ENCODE measurements around the gene EIF4H. TPM values are rescaled to one million over a fixed set of nuclear protein-coding genes. Genes with fewer than 3 reads are reported as not detected.
"Not testable (repeated sequence)": the region's sequence is repeated elsewhere in the genome, so short reads cannot be mapped to it uniquely, and the experiment has no call there.

Gene EIF4H
- polyA plus RNA-seq, 1 donor, result 208 TPM

- no peak for DNase-seq (ENCODE audit: low read depth)
Observed at GRCh38 chr7:74197449-74198124, 23.4 kb downstream of the EIF4H start.

GRCh38 chr7:74199551-74200355 is 25.6 kb downstream of the EIF4H start:
- DNase-seq (ENCODE audit: low read depth), result no peak

- DNase-seq (ENCODE audit: low read depth), result peak; percentile 13
Observed at GRCh38 chr7:74202841-74203556, 28.8 kb downstream of the EIF4H start.

GRCh38 chr7:74203956-74204618 is 29.9 kb downstream of the EIF4H start:
- DNase-seq (ENCODE audit: low read depth), result no peak

GRCh38 chr7:74206052-74206451 is 31.9 kb downstream of the EIF4H start:
- DNase-seq (ENCODE audit: low read depth), result not testable (repeated sequence)

GRCh38 chr7:74206589-74207120 is 32.5 kb downstream of the EIF4H start:
- DNase-seq (ENCODE audit: low read depth), result peak; percentile 31

GRCh38 chr7:74207586-74207985 is 33.4 kb downstream of the EIF4H start:
- DNase-seq (ENCODE audit: low read depth), result no peak

GRCh38 chr7:74208241-74208640 is 34.1 kb downstream of the EIF4H start:
- not testable (repeated sequence) for DNase-seq (ENCODE audit: low read depth)

- DNase-seq (ENCODE audit: low read depth), result no peak
Observed at GRCh38 chr7:74212661-74213060, 38.5 kb downstream of the EIF4H start.

GRCh38 chr7:74214816-74215630 is 40.9 kb downstream of the EIF4H start:
- no peak for DNase-seq (ENCODE audit: low read depth)

GRCh38 chr7:74215921-74216320 is 41.8 kb downstream of the EIF4H start:
- no peak for DNase-seq (ENCODE audit: low read depth)

GRCh38 chr7:74216361-74216761 is 42.2 kb downstream of the EIF4H start:
- no peak for DNase-seq (ENCODE audit: low read depth)

- no peak for DNase-seq (ENCODE audit: low read depth)
Observed at GRCh38 chr7:74217455-74218342, 43.5 kb downstream of the EIF4H start.

GRCh38 chr7:74218343-74218698 is 44.2 kb downstream of the EIF4H start:
- DNase-seq (ENCODE audit: low read depth), result no peak

GRCh38 chr7:74219416-74219815 is 45.3 kb downstream of the EIF4H start:
- no peak for DNase-seq (ENCODE audit: low read depth)

- DNase-seq (ENCODE audit: low read depth), result no peak
Observed at GRCh38 chr7:74220229-74220628, 46.1 kb downstream of the EIF4H start.

GRCh38 chr7:74221713-74222112 is 47.6 kb downstream of the EIF4H start:
- DNase-seq (ENCODE audit: low read depth), result no peak

- DNase-seq (ENCODE audit: low read depth), result no peak
Observed at GRCh38 chr7:74222851-74223710, 48.9 kb downstream of the EIF4H start.
